GM12801 (cell line): Measurements from ENCODE around the gene STRA8.

Experiments used
- TF ChIP-seq, protein P1 (sequence below): IDR thresholded peaks from one replicate; pipeline ENCODE4 v1.5.1; 2011; ENCODE audit warnings: control low read depth; ENCODE audit not compliant: insufficient read length; ENCODE audit errors: extremely low read depth

STRA8 gene

DNA sequence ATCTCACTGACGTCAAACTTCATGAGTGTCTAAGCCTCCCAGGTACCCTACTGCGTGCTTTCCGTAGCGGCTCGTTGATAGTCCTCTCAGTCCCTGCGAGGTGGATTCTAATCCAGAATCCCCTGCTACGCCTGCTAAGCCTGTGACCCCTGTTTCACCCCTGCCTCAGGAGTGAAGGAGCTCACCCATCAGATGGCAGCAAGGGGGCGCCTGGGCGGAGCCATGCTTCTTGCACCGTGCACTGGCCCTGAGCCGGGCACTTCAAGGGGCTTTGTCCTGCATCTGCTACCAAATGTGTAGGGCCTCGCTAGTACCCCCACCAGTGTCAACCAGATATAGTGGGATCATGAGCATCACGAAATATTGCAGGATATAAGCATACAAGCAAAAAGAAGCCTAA lies 918 bp upstream of the STRA8 start:
- TF ChIP-seq, protein P1, sequence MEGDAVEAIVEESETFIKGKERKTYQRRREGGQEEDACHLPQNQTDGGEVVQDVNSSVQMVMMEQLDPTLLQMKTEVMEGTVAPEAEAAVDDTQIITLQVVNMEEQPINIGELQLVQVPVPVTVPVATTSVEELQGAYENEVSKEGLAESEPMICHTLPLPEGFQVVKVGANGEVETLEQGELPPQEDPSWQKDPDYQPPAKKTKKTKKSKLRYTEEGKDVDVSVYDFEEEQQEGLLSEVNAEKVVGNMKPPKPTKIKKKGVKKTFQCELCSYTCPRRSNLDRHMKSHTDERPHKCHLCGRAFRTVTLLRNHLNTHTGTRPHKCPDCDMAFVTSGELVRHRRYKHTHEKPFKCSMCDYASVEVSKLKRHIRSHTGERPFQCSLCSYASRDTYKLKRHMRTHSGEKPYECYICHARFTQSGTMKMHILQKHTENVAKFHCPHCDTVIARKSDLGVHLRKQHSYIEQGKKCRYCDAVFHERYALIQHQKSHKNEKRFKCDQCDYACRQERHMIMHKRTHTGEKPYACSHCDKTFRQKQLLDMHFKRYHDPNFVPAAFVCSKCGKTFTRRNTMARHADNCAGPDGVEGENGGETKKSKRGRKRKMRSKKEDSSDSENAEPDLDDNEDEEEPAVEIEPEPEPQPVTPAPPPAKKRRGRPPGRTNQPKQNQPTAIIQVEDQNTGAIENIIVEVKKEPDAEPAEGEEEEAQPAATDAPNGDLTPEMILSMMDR: no peak

DNA sequence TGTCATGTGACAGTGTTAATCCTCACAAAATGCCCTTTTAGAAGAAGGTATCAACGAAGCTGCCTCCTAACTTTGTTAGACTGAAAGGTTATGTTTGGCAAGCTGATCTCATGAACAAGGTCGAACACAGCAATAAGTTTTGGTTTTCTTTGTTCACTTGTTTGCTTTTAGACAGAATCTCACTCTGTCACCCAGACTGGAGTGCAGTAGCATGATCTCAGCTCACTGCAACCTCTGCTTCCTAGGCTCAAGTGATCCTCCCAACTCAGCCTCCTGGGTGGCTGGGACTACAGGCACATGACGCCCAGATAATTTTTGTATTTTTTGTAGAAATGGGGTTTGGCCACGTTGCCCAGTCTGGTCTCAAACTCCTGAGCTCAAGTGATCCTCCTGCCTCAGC lies 1.1 kb downstream of the STRA8 start:
- TF ChIP-seq, protein P1: no peak

DNA sequence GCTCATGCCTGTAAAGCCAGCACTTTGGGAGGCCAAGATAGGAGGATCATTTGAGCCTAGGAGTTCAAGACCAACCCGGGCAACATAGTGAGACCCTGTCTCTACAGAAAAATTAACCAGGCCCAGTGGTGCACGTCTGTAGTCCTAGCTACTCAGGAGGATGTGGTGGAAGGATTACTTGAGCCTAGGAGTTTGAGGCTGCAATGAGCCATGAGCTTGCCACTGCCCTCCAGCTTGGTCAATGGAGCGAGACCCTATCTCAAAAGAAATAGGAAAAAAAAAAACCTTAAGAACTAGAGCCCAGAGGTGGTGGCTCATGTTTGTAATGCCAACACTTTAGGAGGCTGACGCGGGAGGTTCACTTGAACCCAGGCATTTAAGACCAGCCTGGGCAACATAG lies 2.2 kb downstream of the STRA8 start:
- TF ChIP-seq, protein P1: no peak

DNA sequence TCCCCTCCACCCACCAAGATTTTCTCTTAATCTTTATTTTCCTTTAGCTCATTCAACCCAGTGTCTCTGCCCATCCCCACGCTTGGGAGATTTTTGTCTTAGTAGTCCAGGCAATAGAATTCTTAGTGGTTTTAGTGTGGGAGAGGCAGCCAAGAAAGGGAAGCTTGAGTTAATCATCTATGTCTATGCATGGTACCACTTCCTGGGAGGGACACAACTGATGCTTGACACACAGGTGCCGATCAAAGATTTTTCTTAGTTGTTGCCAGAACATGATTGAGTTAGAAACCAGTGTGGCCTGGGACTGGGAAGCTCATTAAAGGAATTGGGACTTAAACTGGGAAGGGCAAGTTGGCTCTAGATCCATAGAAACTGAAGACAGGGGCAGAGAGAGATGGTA lies 3.1 kb downstream of the STRA8 start:
- TF ChIP-seq, protein P1: no peak

DNA sequence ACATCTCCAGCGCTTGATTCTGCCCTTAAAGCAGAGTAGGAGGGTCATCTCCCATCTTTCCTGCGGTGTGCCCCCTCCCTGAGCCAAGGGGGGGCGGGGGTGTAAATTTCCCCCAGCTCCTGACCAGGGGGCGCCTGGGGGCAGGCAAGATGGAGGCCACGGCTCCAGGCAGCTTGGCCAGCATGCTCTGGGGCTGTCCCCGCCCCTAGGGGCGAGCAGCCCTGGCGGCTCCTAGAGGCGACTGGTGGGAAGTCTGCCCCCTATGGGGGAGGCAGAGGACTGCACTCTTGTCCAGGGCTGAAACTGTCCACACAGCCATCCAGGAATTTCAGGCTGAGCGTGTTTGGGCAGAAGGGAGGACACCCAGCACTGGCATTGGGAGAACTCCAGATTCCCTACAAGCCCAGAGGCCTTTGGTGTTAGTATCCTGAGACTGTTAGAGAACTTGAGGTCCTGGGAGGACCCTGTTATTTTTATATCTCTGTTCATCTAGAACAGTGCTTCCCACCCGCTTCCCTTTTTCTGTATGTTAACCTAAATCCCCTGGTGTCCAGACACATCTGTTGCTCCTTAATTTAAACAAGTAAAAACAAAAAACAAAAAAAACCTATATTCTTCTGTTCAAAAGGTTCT lies 4.6 kb downstream of the STRA8 start:
- TF ChIP-seq, protein P1: no peak

DNA sequence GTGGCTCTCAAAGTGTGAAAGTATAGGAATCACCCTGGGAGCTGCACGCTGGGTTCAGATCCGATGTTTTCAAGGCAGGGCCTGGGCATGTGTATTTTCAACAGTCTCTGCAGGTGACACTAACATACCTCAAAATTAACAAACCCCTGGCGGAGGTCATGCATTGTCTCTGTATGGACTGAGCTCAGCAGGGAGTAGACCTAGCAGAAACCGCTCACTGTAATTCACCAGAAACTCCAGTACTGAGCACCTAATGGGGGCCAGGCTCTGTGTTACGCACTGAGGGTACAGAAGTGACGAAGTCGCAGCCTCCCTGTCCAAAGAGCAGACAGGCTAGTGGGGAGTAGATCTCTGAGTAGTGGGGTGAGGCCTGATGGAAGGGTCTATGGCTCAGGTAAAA lies 5.6 kb downstream of the STRA8 start:
- TF ChIP-seq, protein P1: no peak

DNA sequence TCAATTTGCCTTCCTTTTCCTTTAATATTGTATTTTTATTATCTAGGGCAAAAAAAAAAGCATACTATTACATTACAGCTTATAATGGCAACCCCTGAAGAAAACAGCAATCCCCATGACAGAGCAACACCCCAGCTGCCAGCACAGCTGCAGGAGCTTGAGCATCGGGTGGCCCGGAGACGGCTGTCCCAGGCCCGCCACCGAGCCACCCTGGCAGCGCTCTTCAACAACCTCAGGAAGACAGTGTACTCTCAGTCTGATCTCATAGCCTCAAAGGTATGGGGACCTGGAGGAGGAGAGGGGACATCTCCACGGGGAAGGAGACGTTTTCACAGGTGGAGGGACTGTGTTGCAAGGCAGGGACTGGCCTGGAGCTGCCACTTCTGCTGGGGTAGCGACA lies 6.8 kb downstream of the STRA8 start:
- TF ChIP-seq, protein P1: no peak
